ENCODE results near the gene C1orf94.

C1orf94 gene

DNA sequence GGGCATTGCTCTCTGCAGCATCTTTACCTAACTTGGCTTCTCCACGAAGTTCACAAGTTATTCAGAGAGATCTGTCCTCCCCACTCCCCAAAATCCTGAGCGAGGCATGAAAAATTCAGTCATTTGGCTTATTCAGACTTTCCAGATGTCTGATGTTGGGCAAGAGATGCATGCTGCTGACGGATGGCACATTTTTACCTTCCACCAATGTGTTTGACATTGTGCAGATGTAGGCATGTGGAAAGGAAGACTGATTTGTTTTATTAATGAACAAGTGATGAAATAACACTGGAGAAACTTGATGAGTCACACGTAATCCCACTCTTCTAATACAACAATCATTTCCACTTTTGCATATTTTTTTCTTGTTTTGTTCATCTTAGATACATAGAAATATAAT lies 86.7 kb downstream of the C1orf94 start:
- DNase-seq: no peak

DNA sequence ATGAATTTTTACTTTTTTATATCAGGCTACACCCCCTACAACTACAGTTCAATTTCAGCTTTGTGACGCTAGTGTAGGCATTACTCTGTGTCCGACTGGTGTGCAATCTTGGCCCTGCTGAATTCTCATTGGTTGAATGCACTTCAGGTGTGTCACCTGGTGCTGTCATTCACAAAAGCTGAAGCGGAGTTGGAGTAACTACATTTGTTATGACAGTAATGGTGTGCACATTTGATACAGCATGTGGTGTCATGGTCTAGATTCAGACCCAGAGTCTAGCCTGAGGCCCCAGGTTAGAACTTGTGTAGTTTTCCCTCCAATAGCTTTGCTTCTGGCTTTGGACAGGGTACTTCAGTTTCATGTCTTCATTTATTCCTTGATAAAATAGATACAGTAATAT lies 88.7 kb downstream of the C1orf94 start:
- DNase-seq: no peak

DNA sequence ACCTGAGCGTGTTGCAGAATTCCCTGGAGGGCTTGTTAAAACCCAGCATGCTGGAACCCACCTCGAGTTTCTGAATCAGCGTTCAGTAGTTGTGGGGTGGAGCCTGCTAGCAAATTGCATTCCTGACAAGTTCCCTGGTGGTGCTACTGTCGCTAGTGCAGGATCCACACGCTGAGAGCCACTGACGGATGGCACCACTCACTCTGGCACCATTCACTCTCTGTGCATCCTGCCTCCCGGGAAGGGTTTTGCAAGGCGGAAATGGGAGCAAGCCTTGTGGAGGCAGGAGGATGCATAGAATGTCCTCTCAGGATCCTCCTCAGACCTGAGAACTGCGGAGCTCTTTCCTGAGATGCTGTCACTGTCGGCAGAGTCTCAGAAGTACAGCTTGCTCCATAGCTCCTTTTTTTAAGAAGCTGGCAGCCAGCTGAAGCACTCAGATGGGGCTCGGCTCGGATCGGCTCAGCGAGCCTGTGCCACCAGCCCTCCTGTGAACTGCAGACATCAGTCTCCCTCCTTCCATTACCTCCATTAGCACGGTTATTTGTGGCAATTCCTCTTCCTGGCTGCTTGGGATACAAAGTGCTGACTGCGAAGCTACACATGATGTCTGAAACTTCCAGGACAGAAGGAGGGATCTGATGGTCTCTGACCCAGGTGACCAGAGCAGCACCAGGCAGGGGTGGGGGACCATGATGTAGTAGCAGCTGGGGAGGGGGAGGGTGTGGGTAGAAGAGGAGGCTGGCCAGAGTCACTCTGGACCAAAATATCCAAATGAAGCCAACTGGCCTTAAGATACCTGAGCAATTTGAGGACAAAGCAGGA lies 89.6 kb downstream of the C1orf94 start:
- no peak for DNase-seq

DNA sequence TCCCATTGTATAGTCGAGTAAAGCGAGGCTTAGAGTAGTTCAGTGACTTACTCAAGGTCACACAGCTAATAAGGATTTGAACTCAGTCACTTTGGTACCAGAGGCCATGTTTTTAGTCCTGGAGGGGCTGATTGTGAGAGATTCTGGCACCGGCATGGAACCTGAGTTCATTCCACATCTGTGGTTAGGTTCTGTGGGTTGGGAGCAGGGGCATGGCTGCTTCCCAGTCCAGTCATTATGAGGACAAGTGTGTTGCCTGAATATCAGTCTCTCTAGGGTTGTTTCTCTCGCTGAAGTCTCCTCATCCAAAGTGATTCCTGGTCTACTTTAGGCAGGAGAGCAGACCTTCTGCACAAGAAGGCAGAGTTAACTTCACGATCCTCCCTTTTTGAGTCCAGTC lies 90.6 kb downstream of the C1orf94 start:
- DNase-seq: no peak

DNA sequence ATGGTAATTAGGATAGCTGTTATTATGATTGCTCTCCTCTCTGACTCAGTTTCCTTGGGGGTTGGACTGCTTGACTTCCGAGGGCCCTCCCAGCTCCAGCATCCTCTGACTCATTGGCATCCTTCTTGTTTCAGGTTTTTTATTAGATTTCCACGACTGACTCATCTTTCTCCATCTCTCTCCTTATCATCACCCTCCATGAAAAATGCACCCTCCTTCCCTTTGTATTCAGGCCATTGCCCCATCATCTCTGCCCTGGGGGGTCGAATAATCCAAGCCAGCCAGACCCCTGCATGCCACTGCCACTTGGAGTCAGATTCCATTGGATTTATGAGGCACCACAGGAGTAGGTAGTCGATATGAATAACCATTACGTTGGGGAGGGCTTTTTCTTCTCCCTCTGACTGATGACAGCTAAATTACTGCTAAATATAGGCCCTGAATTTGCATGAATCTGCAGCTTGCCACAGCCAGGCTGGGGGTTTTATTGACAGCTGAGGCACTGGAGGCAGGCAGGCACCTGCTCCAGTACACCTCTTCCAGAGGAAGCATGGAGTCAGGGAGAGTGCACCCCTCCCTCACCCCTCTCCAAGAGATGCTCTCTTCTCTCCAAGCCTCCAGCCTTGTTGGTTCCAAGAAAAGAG lies 91.7 kb downstream of the C1orf94 start:
- DNase-seq: no peak
